ENCODE measurements around the gene CHAT.

CHAT gene

DNA sequence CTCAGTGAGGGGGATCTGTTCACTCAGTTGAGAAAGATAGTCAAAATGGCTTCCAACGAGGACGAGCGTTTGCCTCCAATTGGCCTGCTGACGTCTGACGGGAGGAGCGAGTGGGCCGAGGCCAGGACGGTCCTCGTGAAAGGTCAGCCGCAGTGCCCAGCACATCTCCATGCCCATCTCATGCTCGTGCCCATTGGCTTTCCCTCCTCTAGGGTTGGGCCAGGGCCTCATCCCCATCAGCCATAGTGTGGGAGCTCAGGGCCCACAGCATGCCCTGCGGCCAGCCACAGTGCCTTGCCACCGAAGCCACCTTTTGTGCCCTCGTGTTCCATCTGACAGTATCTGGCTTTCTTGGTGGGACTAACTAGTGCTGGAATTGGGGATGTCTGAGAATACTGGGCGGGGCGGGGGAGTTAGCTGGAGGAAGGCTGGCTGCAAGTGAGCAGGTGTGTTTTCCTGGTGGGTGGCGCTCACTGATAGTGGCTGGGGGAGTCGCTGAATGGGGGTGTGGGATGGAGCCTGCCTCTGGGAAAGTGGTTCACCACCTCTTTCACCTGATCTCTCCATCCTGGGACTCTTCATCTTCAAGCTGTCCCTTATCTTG, 13.9 kb downstream of the CHAT start:
- in situ Hi-C loops (cut with MboI; ENCODE audit: low sequenced_read_pairs), result no loop called here

DNA sequence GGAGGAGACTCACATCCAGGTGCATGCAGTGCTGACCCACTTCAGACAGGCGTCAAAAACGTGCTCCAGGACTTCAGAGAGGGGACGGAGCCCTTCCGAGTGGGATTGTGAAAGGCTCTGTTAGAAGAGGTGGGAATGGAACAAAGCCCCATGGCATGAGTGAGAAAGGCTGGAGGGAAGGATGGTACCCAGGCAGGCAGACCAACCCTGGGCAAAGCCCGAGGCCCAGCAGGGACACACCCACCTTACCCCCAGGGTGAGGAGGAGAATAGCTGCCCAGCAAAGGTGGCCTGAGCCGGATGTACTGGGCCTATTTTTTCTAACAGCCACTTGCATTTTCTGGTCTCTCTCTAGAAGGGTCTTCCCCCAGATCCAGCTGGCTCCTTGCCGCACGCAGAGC, 14.8 kb downstream of the CHAT start:
- in situ Hi-C loops (cut with MboI; ENCODE audit: low sequenced_read_pairs), result no loop called here

DNA sequence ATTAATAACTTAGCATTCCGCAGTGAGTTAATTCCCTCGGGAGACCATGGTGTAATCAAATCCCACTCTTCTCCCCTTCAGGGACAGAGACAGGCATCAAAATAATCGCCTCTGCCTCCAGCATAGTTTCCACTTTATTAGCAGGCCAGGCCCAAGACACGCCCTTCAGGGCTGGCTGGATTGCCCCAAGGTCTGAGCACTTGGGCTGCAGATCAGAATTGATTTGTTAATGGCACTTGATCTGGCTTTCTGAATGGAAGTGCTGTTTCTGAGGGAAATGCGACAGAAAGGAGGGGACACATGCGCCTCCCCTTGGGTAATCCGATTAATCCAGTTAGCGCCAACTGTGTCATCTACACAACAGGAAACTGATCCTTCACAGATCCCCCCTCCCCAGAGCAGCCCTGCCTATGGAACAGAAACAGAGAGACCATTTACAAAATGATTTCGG, 15.6 kb downstream of the CHAT start:
- in situ Hi-C loops (cut with MboI; ENCODE audit: low sequenced_read_pairs), result no loop called here

DNA sequence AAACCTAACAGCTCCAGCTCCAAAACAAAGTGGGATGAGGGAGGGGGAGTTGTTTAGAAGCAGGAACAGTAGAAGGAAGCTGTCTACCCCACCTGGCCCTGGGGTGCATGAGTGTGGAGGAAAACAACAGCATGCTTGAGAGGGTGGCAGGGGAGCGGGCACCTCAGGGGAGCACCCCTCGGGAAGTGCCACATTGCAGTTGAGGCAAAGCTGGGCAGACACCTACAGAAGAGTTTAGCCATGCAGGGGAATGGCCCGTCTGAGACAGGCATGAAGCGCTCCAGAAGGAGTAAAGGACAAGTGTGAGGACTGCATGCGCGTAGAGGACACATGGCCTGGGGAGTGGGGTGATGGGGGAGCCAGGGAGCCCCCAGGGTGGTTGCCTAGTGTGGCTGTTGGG, 18.1 kb downstream of the CHAT start:
- in situ Hi-C loops (cut with MboI; ENCODE audit: low sequenced_read_pairs), result no loop called here

DNA sequence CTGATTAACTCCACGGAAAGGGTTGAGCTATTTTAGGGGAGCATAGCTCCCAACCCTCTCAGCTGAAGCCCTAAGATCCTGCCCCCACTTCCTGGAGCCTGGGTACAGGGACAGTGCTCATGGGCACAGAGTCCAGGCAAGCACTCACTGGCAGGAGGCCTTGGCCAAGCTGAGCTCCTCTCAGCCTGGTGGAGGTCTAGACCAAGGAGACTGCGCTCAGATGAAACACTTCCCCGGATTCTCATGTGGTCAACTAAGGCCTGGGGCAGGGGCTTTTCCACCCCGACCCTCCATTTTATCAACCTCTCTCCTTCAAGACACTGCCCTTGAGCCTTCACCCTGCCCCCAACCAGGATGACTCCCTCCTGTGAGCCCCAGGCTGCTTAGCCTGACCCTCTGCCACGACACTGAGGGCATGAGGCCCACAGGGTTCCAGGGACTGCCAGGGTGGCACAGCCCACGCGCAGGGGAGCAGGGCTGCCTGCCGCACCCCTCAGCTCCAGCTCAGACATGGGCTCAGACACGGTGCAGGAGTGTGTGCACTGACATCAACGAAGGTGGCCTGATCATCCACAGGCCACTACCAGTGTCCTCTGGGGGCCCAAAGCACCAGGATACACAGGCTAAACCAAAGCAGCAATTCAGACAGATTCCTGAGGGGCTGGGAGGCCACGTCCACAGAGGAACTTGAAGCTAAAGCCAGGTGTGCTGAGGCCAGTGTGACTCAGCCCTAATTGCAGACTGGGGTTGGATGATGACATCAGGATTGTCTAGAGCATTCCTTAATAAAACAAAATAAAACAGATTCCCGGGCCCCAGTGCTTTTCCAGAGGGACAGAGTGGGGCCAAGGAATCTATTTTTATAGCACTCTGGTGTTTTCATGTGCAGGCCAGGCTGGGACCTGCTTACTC, 18.8 kb downstream of the CHAT start:
- in situ Hi-C loops (cut with MboI; ENCODE audit: low sequenced_read_pairs), result no loop called here

DNA sequence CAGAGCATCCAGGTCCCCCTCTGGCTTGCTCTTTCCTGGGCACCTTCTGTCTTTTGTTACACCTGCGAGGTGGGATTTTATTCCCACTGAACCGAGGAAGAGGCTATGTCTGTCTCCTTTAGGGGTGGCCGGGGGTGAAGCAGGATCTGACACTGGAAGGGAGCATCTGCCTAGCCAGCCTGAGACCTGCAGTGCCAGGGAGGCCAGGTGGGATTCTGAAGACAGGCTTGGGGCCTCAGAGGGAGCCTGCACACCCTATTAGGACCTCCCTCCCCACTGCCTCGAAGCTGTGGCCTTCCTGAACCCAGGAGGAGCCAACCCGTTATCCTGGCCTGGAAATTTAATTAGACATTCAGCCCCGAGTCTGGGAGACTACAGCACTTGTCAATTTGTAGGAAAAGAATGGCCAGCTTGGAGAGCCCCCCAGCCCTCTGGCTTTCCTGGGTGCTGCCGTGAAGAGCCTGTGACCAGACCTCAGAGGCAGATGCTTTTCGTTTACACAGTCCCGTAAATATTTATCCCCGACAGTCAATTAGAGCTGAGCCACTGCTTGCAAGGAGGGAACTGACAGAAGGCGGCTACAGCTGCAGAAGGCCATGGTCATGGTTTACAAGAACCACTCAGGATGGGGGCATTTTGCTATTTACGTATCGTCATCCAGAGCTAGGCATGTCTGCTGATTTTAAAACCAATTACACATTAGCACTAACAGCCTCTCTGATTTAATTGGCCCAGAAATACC, 19.7 kb downstream of the CHAT start:
- in situ Hi-C loops (cut with MboI; ENCODE audit: low sequenced_read_pairs), result no loop called here

DNA sequence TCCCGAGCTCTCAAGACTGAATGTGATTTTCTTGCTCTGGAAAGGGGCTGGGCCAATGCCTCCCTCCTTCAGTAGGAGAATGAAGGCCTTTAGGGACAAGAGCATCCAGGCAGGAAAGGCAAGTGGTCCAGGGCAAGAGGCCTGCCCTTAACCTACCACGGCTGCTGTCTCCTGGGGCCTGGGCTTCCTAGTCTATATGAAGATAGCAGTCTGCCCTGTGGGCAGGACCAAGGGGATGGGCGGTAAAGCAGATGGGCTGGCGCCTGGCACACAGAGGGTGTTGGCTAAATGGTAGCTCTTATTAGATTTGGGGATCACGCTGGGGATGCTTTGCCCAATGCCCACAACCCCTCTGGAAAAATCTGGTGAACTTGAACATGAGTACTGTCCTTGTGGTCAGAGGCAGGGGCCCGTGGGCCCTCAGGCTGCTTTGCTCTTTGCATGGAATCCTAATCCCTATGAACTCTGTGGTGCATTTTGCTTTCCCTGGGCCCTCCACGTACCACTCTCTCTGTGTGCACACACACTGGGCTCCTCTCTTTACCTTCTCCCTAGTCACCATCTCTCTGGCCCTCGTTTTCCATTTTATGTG, 20.3 kb downstream of the CHAT start:
- in situ Hi-C loops (cut with MboI; ENCODE audit: low sequenced_read_pairs), result no loop called here

DNA sequence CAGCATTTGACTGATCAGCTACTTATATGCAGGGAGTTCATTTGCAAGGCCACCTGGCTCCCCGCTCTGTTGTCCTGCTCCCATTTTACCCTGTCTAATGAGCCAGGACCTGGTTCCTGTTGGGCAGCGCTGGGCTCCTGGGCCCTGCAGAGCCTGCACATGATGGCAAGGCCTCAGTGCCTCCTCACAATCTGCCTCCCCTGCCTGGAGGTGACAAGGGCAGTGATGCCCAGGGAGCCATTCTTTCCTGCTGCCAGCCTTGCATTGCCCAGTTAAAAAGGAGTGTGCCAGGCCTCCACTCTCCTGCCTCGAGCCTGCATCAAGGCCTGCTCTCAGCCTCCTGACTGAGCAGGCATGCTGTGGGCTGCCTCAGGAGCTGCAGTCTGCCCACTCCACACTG, 28.5 kb downstream of the CHAT start:
- in situ Hi-C loops (cut with MboI; ENCODE audit: low sequenced_read_pairs), result no loop called here

DNA sequence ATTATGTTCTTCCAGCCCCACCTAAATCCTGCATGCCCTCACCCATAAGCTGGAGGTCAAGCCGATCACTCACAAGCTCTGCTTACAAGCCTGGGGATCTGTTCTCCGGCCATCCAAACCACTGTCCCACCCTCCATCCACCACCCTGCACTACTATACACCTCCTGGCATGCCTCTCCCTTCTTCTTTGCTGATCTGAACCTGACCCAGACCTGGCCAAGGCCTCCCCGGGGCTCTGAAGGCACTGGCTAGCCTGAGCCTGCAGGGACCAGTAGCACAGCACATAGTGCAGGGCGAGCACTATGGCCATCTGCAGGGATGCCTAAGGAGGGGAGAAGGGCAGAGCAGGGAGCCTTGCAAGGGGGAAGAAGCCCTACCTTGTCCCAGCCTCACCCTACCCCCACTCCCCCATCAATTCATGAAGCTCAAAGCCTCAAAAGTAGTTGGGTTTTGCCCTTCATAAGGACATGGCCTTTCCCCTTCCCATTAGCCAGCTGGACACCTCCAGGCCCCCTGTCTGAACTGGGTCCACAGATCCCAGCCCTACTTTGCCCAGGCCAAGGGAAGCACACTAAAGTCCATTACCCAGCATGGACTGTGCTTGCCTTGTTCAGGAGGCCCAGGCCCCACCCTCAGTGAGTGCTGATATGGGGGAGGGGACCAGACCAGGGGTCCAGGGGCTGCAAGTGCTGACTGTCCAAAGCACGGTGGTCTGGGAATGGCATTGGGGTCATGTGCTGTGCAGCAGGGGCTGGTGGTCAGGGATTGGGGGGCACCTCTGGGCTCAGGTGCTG, 29.6 kb downstream of the CHAT start:
- in situ Hi-C loops (cut with MboI; ENCODE audit: low sequenced_read_pairs), result no loop called here

DNA sequence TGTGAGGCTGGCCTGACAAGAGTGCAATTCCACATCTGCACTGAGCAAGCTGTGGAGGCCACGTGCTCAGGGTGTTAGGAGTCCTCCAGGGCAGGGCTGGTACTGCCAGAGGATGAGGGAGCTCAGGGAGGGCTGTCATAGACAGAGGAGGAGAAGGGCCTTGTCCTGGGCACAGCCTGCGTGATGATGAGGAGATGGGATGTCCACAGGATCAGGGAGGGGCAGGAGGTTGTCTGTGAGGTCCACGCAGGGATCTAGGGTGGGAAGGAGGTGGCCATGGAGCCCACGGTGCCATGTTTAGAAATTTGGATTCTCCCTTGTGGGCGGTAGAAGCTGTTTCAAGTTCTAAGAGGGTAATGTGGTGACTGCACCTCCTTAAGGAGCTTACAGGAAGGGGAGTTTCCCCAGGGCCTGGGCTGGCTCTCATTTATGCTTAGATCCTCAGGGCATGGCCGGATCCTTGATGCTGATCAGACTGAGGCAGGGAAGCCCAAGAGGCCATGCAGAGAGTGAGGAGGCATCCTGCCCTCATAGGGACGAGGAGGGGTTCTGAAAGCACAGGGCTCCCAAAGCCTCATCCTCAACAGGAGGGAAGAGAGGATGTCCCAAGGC, 30.3 kb downstream of the CHAT start:
- in situ Hi-C loops (cut with MboI; ENCODE audit: low sequenced_read_pairs), result no loop called here

DNA sequence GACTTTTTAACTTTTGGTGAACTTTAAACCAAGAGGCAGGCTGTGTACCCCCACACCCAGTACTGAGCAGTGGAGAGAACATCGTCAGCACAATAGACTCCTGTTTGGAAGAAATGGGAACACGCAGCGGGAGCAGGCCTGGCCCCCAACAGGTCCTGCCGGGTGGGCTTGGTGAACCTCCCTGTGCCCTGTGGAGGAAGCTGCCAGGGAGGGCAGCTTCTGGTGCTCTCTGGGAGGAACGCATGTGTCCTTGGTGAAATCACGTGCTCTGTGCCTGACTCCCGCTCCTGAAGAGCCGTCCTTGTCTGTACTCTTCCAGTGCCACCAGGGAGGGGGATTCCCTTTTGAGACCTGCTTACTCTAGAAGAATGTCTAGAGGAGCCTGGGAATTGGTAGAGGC, 31.6 kb downstream of the CHAT start:
- in situ Hi-C loops (cut with MboI; ENCODE audit: low sequenced_read_pairs), result no loop called here

DNA sequence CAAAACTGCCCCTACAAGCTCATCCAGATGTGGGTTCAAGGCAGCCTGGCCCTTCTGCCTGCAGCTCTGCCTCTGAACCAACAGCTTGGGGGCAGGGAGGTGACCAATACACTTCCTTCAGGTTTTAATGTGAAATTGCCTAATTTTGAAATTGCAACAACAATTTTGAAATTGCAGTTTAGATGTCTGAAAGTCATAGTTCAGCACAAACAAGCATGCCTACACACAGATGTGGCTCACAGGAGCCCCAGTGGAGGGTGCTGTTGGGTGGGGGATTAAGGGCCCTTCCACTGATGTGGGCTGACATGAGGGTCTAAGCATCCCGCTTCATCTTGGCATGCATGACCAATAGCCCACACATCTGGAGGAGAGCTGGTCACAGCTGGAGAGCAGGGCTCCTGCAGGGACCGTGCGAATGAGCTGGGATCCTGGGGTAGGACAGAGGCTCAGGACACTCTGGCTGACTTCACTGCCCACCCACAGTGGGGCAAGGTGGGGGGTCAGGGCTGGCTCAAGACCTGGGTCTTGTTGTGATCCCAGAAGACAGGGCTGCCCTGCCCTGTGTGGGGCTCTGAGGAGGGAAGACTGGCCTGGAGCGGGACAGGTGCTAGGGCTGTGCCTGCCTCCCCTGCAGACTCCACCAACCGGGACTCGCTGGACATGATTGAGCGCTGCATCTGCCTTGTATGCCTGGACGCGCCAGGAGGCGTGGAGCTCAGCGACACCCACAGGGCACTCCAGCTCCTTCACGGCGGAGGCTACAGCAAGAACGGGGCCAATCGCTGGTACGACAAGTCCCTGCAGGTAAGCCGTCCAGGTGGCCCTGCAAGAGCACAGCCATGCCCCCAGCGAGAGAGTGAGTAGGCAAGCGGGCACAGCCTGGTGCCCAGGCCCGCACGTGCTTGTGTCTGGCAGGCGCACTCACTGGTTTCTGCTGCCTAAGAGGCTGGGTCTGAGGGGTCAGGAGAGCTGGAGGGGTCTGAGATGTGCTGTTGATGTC, 32.3 kb downstream of the CHAT start:
- in situ Hi-C loops (cut with MboI; ENCODE audit: low sequenced_read_pairs), result no loop called here

DNA sequence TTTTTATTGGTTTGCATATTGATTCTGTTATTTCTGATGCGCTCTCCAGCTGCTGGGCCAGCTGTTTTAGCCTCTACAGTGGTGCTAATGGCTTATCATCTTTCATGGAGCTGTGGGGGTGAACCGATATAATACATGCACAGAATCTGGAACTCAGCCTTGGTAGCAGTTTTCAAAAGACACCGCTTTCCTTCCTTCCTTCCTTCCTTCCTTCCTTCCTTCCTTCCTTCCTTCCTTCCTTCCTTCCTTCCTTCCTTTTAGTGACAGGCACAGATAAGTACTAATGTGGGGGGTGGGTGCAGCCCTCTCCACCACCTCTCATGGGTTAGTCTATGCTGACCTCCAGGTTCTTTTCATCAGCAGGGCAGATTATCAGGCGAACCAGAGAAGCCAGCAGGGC, 33.7 kb downstream of the CHAT start:
- in situ Hi-C loops (cut with MboI; ENCODE audit: low sequenced_read_pairs), result no loop called here

DNA sequence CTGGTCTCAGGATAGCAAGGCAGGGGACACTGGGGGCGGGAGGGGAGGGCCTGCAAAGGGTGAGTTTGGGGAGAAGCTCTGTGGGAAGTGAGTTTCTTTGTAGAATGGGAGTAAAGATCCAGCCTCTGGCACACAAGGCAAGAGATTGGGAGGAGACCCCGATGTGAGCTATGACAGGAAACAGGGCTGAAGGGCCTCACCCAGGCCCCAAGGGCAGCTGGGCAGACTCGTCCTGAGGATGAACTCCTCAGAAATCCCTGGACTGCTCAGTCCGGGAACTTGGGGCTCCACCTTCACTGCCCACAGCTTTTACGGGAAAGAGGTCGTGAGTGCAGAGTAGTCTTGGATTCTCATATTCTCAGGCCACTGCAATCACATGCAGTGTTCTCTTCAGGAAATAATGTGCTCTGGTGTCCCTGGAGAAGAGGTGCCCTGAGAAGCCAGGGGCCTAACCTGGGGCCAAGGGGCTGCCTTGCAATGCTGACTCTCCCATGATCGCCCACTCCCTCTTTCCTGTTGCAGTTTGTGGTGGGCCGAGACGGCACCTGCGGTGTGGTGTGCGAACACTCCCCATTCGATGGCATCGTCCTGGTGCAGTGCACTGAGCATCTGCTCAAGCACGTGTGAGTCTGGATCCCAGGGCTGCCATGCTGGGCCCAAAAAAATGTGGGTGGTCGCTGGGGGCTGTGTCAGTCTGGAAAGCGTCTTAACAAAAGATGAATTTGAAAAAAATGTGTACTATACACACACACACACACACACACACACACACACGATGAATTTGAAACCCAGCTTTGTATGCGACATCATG, 34.4 kb downstream of the CHAT start:
- in situ Hi-C loops (cut with MboI; ENCODE audit: low sequenced_read_pairs), result no loop called here

DNA sequence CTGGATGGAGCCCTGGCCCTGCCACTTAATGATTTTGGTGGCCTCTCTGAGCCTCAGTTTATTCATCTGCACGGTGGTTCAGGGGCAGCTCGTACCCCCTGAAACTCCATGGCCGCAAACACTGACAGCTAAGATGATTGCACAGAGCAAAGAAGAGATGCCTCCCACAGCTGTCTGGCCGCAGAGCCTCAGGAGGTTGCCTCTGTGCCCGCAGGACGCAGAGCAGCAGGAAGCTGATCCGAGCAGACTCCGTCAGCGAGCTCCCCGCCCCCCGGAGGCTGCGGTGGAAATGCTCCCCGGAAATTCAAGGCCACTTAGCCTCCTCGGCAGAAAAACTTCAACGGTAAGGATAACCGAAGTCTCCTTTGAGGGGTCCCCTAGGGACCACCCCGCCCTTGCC, 35.5 kb downstream of the CHAT start:
- in situ Hi-C loops (cut with MboI; ENCODE audit: low sequenced_read_pairs), result no loop called here

DNA sequence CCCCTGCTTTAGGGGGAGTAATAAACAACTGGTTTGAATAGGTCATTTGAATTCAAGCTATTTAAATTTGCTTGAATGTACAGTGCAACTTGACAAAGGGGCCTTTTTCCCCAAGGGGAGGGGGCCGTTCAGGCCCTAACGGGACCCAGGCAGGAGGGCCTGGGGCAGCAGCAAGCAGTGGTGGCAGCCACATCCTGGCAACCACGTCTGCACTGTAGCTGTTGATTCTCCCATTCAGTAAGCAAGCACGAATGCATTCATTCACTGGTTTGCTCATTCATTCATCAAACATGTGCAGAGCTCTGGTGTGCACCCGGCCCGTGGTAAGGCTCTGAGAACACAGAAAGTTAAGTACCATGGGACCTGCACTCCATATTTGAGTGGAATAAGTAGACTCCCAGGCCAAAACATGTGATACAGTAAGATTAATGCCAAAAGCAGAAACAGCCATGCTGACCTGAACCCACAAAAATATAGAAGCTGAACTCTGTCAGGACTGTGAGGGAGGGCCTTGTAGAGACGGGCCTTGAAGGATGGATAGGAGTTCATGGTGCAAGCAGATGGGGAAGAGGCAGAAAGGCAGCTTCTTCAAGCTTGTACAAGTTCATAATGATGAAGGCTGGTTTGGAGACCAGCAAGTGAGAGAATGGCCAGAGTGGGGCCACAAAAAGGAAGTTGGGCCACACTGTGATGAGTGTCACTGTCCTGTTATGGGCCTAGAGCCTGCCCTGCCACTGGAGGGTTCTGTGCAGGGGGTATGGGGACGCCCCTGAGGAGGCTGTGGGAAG, 36.3 kb downstream of the CHAT start:
- in situ Hi-C loops (cut with MboI; ENCODE audit: low sequenced_read_pairs), result no loop called here

DNA sequence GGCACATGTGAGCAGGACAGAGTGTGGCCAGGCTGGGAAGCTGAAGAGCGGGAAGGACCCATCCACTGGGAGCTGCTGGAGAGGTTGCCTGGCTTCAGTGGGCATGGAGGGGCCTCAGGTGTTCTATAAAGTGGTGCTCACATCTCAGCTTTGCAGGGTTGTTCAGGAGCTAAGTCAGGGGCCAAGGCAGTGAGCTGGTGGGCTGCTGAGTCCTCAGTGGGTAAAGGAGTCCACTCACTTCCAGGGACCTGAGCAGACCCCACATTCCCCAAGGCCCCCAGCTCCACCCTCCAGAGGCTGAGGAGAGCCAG, 36.8 kb downstream of the CHAT start:
- in situ Hi-C loops (cut with MboI; ENCODE audit: low sequenced_read_pairs), result no loop called here

Measured in HL-60/S4 treated with phorbol 12-myristate 13-acetate at 8.2 ng/mL for 4 days and 3 days (cell line).